Tracheal epithelial cell (primary cell): ENCODE data around the gene ORAI2. TPM values are rescaled to one million over a fixed set of nuclear protein-coding genes. Genes with fewer than 3 reads are reported as not detected.

Source experiments
- total RNA-seq: library from RNA; depleted of rRNA; stranded (reverse); fragments of >200 nt; gene quantifications from 2 replicates; pipeline ENCODE4 v1.2.1, GENCODE V29; 2014

The ORAI2 gene
- 3.4 and 21.0 TPM in 2 replicates for total RNA-seq

DNA sequence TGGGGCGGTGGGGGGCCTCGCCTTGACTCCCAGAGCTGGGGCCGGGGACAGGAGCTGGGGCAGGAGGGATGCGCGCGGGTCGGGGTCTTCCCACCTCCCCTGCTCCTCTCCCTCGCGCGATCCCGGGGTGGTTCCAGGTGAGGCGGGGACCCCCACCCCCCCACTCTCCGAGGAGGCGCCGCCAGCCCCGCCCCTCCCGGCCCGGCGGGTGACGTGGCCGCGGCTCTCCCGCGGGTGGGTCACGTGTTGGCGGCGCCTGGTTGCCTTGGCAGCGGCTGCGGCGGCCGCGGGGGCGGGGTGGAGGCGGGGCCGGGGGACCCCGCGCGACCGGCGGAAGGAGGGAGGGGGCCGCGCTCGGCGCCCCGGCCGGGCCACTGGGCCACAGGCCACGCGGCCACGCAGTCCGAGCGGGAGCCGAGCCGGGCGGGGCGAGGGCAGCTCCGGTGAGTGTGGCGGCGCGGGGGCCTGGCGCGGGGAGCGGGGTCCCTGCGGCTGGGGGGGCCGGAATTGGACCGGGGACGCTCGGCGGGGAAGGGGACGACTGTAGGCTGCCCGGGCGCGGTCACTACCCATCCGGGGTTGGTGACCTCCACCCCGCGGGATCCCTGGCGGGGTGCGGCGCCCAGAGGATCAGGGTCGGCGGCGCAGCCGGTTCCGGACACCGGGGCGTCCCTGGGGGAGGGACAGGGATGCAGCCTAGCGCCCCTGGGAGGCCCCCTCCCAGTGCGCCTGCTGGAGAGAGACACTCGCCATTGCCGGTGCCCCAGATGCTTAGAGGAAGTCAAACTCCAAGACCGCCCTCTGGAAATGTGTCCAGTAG, at the start of gene ORAI2:
Gene ORAI2, plus strand, starts transcription at position 357 of the 820 bp plus-strand sequence. CDS start 5,382 bp downstream, outside the sequence.

DNA sequence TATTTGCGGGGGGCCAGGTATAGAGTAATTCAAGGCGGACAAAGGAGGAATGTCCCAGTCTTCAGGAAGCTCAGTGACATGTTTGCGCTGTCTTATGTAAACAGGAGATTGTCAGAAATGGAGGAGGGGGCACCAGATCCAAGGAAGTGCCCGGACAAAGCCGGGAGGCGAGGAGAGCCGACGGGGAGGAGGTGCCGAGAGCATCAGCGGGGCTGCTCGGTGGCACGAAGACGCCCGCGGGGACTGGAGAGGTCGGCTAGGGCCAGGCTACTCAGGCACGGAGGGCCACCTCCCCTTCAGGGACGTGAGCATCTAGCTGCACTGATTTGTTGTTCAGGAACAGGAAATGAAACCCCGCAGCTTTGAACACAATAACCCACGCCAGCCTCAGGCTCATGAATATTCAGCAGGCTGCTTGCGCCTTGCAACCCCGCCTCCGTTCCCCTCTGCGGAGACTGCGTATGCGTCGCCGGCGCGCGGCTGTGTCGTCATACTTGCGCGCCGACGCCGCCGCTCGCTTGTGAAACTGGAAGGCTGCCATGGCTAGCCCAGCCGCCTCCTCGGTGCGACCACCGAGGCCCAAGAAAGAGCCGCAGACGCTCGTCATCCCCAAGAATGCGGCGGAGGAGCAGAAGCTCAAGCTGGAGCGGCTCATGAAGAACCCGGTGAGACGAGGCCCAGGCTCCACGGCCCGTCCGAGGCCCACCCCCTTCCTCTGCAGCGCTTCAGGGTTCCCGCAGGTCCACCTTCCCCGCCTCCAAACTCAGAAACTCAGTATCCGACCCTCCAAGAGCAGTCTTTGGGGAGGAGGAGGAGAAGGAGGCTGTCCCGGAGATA, 37.3 kb upstream of the ORAI2 start, which contains the start of gene PRKRIP1:
Gene PRKRIP1, plus strand, starts transcription at position 491 of the 837 bp plus-strand sequence. Its CDS starts 49 bp downstream, at position 540.

DNA sequence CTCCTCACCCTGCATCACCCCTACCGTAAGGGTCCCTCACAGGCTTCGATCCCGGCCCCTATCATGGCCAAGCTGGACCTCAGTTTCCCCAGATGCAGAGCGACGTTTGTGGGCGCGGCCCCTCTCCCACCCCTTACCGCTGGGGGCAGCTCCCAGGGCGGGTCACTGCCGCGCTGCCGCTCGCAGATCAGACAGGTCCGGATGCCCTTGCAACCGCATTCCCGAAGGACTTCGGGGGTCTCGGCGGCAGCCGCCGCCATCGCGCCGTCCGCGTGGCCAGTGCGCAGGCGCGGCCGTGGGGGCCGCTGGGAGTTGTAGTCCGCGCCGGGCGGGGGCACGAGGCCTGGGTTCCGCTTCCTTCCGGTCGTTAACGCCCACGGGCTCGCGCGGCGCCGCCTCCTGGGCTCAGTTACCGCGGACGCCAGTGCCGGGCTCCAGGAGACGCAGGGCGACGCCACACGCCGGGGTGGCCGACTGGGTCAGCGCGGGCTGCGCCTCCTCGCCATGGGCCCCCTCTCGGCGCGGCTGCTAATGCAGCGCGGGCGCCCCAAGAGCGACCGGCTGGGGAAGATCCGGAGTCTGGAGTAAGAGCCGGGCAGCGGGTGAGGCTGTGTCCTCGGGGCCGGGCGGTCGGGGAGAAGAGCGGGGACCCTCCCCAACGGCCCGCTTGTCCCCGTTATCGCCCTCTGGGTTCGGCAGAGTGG, 31.4 kb downstream of the ORAI2 start, which contains the start of the genes ALKBH4 and LRWD1:
Gene ALKBH4, minus strand, starts transcription at position 287 of the 704 bp plus-strand sequence. Its CDS starts 27 bp downstream, at position 260.
Gene LRWD1, plus strand, starts transcription at position 408 of the 704 bp plus-strand sequence. Its CDS starts 97 bp downstream, at position 505.

DNA sequence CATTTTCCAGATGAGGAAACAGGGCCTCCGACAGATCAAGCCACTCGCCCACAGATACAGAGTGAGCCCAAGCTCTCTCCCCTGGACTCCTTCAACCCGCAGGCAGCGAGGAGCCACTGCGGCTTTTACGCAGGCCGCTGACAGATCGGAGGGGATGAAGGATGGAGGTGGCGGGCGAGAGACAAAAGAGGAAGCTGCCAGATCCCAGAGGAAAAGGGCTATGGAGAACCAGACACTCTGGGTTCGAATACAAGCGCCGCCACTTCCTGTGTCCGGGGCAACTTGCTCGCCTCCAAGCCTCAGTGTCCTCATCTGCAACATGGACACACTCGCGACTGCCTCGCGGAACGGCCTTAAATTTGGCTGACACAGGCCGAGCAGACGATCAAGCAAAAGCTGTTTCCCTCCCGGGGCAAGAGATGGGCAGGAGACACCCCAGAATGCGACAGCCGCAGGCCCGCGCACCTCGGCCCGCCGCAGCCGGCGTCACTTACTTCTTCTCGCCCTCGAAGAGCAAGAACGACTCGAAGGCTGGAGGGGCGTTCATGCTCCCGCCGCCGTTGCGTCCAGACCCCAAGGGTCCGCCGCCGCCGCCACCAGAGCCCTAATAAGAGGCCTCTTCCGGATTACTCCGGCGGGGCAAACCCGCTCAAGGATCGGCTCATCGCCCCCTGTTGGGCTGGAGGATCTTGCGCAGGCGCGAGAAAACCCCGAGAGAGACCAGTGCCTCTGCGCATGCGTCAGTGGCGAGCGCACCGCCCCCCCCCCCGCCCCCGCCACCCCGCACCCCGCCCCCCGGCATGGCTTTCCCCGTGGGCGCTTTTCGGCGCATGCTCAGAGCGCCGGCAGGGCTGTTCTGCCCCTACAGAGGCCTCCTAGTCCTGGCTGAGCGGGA, 45.2 kb downstream of the ORAI2 start, which contains the start of gene POLR2J:
Gene POLR2J, minus strand, starts transcription at position 609 of the 895 bp plus-strand sequence. Its CDS starts 62 bp downstream, at position 547.

Other genes with a start within 250 kb of the ORAI2 start
- 4.9 and 7.0 TPM in 2 replicates for gene SH2B2, start 146.7 kb upstream of the ORAI2 start, total RNA-seq
- gene SPDYE6, start 77.1 kb upstream of the ORAI2 start, total RNA-seq: not detected in 2 replicates
- 11.5 and 19.0 TPM in 2 replicates for gene PRKRIP1, start 37.2 kb upstream of the ORAI2 start, total RNA-seq
- gene ALKBH4, start 31.3 kb downstream of the ORAI2 start, total RNA-seq: 13.6 and 15.9 TPM in 2 replicates
- 20.0 and 39.0 TPM in 2 replicates for gene LRWD1, start 31.4 kb downstream of the ORAI2 start, total RNA-seq
- 17.4 and 21.7 TPM in 2 replicates for gene POLR2J, start 45.3 kb downstream of the ORAI2 start, total RNA-seq
- 3.0 and 3.9 TPM in 2 replicates for gene RASA4B, start 84.2 kb downstream of the ORAI2 start, total RNA-seq
- 10.0 and 17.1 TPM in 2 replicates for gene UPK3BL2, start 110.1 kb downstream of the ORAI2 start, total RNA-seq
- not detected in 2 replicates for gene SPDYE2, start 117.7 kb downstream of the ORAI2 start, total RNA-seq
- 6.2 and 12.0 TPM in 2 replicates for gene POLR2J3, start 139.0 kb downstream of the ORAI2 start, total RNA-seq
- gene RASA4, start 183.2 kb downstream of the ORAI2 start, total RNA-seq: 1.7 and 4.3 TPM in 2 replicates
- 254 and 315 TPM in 2 replicates for gene UPK3BL1, start 209.2 kb downstream of the ORAI2 start, total RNA-seq
- not detected in 2 replicates for gene SPDYE2B, start 216.7 kb downstream of the ORAI2 start, total RNA-seq
- gene POLR2J2, start 238.1 kb downstream of the ORAI2 start, total RNA-seq: 0.43 TPM in 1 of 2 replicates, not detected in the other